SK-N-SH treated with all-trans-retinoic acid at 6 μM for 48 hours (cell line): ENCODE results near the gene ITLN2.

ENCODE experiments used
- ATAC-seq: fragments of 200-7000 bp; cut with Tn5 transposase; 3 replicates; pipeline ENCODE4 v1.9.1; 2020; ENCODE audit warnings: mild to moderate bottlenecking, moderate library complexity
- ARNTL ChIP-seq: fragments of 450-650 bp; formaldehyde crosslinking; IDR thresholded peaks from 2 replicates; pipeline ENCODE4 v1.5.0; 2020; ENCODE audit warnings: low read depth, mild to moderate bottlenecking, moderate library complexity, borderline replicate concordance
- BACH2 ChIP-seq: fragments of 250-450 bp; sonication (Bioruptor Pico); IDR thresholded peaks from 2 replicates; pipeline ENCODE4 v1.9.0; 2021; ENCODE audit warnings: mild to moderate bottlenecking, borderline replicate concordance
- CSDC2 ChIP-seq: fragments of 250-450 bp; sonication (Bioruptor Pico); IDR thresholded peaks from 2 replicates; pipeline ENCODE4 v1.5.0; 2020; ENCODE audit warnings: mild to moderate bottlenecking, moderate library complexity
- ESRRG ChIP-seq: fragments of 250-450 bp; sonication (Bioruptor Pico); IDR thresholded peaks from 2 replicates; pipeline ENCODE4 v1.6.1; 2021; ENCODE audit warnings: mild to moderate bottlenecking
- GLIS3 ChIP-seq: fragments of 250-450 bp; sonication (Bioruptor Pico); IDR thresholded peaks from 2 replicates; pipeline ENCODE4 v1.5.0; 2020; ENCODE audit warnings: mild to moderate bottlenecking, moderate library complexity
- ISL1 ChIP-seq: fragments of 250-450 bp; sonication (Bioruptor Pico); IDR thresholded peaks from 2 replicates; pipeline ENCODE4 v2.1.2; 2022; ENCODE audit warnings: mild to moderate bottlenecking, moderate library complexity
- PPARA ChIP-seq: fragments of 250-450 bp; sonication (Bioruptor Pico); IDR thresholded peaks from 2 replicates; pipeline ENCODE4 v1.5.0; 2020; ENCODE audit warnings: mild to moderate bottlenecking, borderline replicate concordance
- RARB ChIP-seq: fragments of 250-450 bp; sonication (Bioruptor Pico); IDR thresholded peaks from 2 replicates; pipeline ENCODE4 v1.8.0; 2021; ENCODE audit warnings: mild to moderate bottlenecking, moderate library complexity
- SNAI2 ChIP-seq: fragments of 250-450 bp; sonication (Bioruptor Pico); IDR thresholded peaks from 2 replicates; pipeline ENCODE4 v1.5.0; 2020; ENCODE audit warnings: mild to moderate bottlenecking, moderate library complexity
- TCF4 ChIP-seq: fragments of 250-450 bp; sonication (Bioruptor Pico); IDR thresholded peaks from 2 replicates; pipeline ENCODE4 v1.8.0; 2021; ENCODE audit warnings: mild to moderate bottlenecking, moderate library complexity, borderline replicate concordance
- TOX ChIP-seq: fragments of 250-450 bp; sonication (Bioruptor Pico); IDR thresholded peaks from 2 replicates; pipeline ENCODE4 v1.8.0; 2021; ENCODE audit warnings: mild to moderate bottlenecking, moderate library complexity, borderline replicate concordance
- ZC3H10 ChIP-seq: fragments of 250-450 bp; sonication (Bioruptor Pico); IDR thresholded peaks from 2 replicates; pipeline ENCODE4 v1.5.1; 2021; ENCODE audit warnings: mild to moderate bottlenecking, moderate library complexity
- ZFP30 ChIP-seq: fragments of 450-650 bp; formaldehyde crosslinking; IDR thresholded peaks from 2 replicates; pipeline ENCODE4 v1.5.0; 2022; ENCODE audit warnings: mild to moderate bottlenecking, moderate library complexity
- ZNF565 ChIP-seq: fragments of 450-650 bp; formaldehyde crosslinking; conservative IDR thresholded peaks from 2 replicates; pipeline ENCODE4 v1.5.0; 2020; ENCODE audit warnings: low read depth, mild to moderate bottlenecking, moderate library complexity
- ZNF70 ChIP-seq: fragments of 450-650 bp; formaldehyde crosslinking; IDR thresholded peaks from 2 replicates; pipeline ENCODE4 v1.5.0; 2020; ENCODE audit warnings: mild to moderate bottlenecking, moderate library complexity
- ZNF8 ChIP-seq: fragments of 450-650 bp; formaldehyde crosslinking; IDR thresholded peaks from 2 replicates; pipeline ENCODE4 v1.5.0; 2020; ENCODE audit warnings: mild to moderate bottlenecking, moderate library complexity
- TF ChIP-seq, protein P1 (sequence below): fragments of 250-450 bp; sonication (Bioruptor Pico); IDR thresholded peaks from 2 replicates; pipeline ENCODE4 v1.8.0; 2020; ENCODE audit warnings: mild to moderate bottlenecking, moderate library complexity, borderline replicate concordance
- TF ChIP-seq, protein P2 (sequence below): fragments of 250-450 bp; sonication (Bioruptor Pico); IDR thresholded peaks from 2 replicates; pipeline ENCODE4 v1.8.0; 2021; ENCODE audit warnings: low read depth, mild to moderate bottlenecking, moderate library complexity, borderline replicate concordance
- TF ChIP-seq, protein P3 (sequence below): fragments of 250-450 bp; sonication (Bioruptor Pico); IDR thresholded peaks from 2 replicates; pipeline ENCODE4 v1.5.0; 2020; ENCODE audit warnings: mild to moderate bottlenecking, moderate library complexity
- TF ChIP-seq, protein P4 (sequence below): fragments of 250-450 bp; sonication (Bioruptor Pico); IDR thresholded peaks from 2 replicates; pipeline ENCODE4 v1.5.1; 2021; ENCODE audit warnings: mild to moderate bottlenecking, moderate library complexity

ITLN2 gene

DNA sequence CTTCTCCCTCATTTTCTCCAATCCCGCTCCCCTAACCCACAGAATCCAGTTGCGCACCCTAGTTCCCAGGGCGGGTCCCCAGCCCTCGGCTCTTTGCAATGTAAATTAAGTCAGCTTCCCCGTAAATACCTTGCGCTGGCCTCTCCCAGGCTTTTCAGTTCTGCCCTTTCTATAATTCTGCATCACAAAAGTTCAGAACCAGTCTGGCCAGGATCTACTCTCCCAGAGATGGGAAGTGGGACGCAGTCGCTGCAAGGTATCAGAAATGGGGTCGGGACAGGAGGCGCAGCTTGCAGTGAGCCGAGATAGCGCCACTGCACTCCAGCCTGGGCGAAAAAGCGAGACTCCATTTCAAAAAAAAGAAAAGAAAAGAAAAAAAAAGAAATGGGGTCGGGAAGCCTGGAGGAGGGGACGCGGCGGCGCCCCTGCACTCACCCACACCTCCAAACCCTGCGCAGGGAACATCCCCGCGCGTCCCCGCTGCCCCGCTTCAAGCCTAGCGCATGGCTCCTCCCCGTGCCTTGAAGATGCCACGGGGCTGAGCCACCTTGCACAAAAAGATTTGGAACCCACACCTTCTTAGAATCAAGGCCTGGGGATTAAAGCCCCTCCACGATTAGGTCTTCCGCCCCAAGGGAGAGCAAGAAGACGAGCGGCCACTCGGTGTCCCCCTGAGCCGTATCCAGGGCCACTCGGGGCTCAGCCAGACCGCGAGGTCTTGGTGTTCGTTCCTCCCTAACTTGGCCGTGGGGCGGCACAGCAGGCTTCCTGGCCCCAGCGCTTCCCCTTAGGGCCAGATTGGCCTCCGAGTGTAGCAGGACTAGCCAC lies 27.2 kb upstream of the ITLN2 start:
- TF ChIP-seq RARB: no peak
- no peak for TF ChIP-seq ZC3H10
- TF ChIP-seq, protein P1, sequence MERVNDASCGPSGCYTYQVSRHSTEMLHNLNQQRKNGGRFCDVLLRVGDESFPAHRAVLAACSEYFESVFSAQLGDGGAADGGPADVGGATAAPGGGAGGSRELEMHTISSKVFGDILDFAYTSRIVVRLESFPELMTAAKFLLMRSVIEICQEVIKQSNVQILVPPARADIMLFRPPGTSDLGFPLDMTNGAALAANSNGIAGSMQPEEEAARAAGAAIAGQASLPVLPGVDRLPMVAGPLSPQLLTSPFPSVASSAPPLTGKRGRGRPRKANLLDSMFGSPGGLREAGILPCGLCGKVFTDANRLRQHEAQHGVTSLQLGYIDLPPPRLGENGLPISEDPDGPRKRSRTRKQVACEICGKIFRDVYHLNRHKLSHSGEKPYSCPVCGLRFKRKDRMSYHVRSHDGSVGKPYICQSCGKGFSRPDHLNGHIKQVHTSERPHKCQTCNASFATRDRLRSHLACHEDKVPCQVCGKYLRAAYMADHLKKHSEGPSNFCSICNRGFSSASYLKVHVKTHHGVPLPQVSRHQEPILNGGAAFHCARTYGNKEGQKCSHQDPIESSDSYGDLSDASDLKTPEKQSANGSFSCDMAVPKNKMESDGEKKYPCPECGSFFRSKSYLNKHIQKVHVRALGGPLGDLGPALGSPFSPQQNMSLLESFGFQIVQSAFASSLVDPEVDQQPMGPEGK (CRISPR knock-in tag): no peak
- no peak for TF ChIP-seq ZNF70 (CRISPR knock-in tag)
- TF ChIP-seq ZNF565 (CRISPR knock-in tag): no peak
- TF ChIP-seq GLIS3: no peak
- TF ChIP-seq PPARA: no peak
- no peak for TF ChIP-seq BACH2
- TF ChIP-seq, protein P2, sequence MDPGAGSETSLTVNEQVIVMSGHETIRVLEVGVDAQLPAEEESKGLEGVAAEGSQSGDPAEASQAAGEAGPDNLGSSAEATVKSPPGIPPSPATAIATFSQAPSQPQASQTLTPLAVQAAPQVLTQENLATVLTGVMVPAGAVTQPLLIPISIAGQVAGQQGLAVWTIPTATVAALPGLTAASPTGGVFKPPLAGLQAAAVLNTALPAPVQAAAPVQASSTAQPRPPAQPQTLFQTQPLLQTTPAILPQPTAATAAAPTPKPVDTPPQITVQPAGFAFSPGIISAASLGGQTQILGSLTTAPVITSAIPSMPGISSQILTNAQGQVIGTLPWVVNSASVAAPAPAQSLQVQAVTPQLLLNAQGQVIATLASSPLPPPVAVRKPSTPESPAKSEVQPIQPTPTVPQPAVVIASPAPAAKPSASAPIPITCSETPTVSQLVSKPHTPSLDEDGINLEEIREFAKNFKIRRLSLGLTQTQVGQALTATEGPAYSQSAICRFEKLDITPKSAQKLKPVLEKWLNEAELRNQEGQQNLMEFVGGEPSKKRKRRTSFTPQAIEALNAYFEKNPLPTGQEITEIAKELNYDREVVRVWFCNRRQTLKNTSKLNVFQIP (CRISPR knock-in tag): no peak
- TF ChIP-seq ESRRG (CRISPR knock-in tag): no peak
- no peak for TF ChIP-seq ZFP30 (CRISPR knock-in tag)
- no peak for TF ChIP-seq SNAI2 (CRISPR knock-in tag)
- TF ChIP-seq, protein P3, sequence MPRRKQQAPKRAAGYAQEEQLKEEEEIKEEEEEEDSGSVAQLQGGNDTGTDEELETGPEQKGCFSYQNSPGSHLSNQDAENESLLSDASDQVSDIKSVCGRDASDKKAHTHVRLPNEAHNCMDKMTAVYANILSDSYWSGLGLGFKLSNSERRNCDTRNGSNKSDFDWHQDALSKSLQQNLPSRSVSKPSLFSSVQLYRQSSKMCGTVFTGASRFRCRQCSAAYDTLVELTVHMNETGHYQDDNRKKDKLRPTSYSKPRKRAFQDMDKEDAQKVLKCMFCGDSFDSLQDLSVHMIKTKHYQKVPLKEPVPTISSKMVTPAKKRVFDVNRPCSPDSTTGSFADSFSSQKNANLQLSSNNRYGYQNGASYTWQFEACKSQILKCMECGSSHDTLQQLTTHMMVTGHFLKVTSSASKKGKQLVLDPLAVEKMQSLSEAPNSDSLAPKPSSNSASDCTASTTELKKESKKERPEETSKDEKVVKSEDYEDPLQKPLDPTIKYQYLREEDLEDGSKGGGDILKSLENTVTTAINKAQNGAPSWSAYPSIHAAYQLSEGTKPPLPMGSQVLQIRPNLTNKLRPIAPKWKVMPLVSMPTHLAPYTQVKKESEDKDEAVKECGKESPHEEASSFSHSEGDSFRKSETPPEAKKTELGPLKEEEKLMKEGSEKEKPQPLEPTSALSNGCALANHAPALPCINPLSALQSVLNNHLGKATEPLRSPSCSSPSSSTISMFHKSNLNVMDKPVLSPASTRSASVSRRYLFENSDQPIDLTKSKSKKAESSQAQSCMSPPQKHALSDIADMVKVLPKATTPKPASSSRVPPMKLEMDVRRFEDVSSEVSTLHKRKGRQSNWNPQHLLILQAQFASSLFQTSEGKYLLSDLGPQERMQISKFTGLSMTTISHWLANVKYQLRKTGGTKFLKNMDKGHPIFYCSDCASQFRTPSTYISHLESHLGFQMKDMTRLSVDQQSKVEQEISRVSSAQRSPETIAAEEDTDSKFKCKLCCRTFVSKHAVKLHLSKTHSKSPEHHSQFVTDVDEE (CRISPR knock-in tag): no peak
- no peak for TF ChIP-seq CSDC2 (CRISPR knock-in tag)
- TF ChIP-seq TOX (CRISPR knock-in tag): no peak
- TF ChIP-seq, protein P4, sequence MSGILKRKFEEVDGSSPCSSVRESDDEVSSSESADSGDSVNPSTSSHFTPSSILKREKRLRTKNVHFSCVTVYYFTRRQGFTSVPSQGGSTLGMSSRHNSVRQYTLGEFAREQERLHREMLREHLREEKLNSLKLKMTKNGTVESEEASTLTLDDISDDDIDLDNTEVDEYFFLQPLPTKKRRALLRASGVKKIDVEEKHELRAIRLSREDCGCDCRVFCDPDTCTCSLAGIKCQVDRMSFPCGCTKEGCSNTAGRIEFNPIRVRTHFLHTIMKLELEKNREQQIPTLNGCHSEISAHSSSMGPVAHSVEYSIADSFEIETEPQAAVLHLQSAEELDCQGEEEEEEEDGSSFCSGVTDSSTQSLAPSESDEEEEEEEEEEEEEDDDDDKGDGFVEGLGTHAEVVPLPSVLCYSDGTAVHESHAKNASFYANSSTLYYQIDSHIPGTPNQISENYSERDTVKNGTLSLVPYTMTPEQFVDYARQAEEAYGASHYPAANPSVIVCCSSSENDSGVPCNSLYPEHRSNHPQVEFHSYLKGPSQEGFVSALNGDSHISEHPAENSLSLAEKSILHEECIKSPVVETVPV (CRISPR knock-in tag): no peak
- TF ChIP-seq, all 23 proteins: peak for 0
- ATAC-seq: peak; percentile 79

DNA sequence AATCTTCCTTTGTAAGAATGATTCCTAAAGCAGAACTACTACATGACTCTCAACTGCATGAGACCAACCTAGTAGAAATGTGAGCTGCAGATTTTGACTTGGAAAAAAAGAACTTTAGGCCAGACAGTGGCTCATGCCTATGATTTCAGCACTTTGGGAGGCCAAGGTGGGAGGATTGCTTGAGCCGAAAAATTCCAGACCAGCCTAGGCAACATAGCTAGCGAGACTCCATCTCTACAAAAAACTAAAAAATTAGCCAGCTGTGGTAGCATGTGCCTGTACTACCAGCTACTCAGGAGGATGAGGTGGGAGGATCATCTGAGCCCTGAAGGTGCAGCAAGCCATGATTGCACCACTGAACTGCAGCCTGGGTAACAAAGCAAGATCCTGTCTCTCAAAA lies 24.7 kb upstream of the ITLN2 start:
- no peak for ATAC-seq
- no peak for TF ChIP-seq ZNF70 (CRISPR knock-in tag)
- TF ChIP-seq, protein P1 (CRISPR knock-in tag): no peak

DNA sequence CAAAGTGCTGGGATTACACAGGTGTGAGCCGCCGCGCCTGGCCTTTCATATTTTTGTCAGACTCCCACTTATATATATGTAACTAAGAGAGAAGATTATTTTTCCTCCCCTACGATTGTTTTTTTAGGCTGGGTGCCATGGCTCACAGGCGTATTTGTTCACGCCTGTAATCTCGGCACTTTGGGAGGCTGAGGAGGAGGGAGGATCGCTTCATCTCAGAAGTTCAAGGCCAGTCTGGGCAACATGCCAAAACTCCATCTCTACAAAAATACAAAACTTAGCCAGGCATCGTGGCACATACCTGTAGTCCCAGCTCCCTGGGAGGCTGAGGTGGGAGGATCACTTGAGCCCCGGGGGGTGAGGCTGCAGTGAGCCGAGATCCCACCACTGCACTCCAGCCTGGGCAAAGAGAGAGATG lies 23.9 kb upstream of the ITLN2 start:
- ATAC-seq: no peak
- no peak for TF ChIP-seq BACH2

DNA sequence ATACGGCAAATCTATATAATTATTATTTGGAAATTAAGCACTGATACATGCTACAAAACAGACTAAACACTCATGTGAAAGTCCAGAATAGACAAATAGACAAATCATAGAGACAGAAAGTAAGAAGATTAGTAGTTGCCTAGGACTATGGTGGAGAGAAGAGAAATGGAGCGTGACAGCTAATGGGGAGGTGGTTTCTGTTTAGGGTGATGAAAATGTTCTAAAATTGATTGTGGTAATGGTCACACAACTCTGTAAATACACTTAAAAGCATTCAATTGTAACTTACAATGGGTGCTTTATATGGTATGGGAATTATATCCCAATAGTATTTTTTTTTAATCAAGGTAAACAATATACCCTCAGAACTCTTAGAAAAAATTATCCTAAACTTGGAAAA lies 20.4 kb upstream of the ITLN2 start:
- no peak for ATAC-seq
- TF ChIP-seq SNAI2 (CRISPR knock-in tag) (no peak), ZNF565 (CRISPR knock-in tag) (no peak), CSDC2 (CRISPR knock-in tag) (no peak), ZNF8 (no peak), GLIS3 (no peak), TOX (CRISPR knock-in tag) (no peak), ESRRG (CRISPR knock-in tag) (no peak), BACH2 (no peak), ISL1 (CRISPR knock-in tag) (no peak), ZFP30 (CRISPR knock-in tag) (no peak), ARNTL (CRISPR knock-in tag) (no peak), TCF4 (no peak)
- TF ChIP-seq, protein P4 (CRISPR knock-in tag): no peak
- TF ChIP-seq, protein P2 (CRISPR knock-in tag): no peak
